HG03045 (cell line): ENCODE results near the gene MSANTD1.

Source experiments
- ATAC-seq: cut with Tn5 transposase; IDR thresholded peaks from one replicate; pipeline ENCODE4 v1.9.1; 2021; ENCODE audit warnings: mild to moderate bottlenecking, moderate library complexity; ENCODE audit not compliant: unreplicated experiment

Gene MSANTD1

DNA sequence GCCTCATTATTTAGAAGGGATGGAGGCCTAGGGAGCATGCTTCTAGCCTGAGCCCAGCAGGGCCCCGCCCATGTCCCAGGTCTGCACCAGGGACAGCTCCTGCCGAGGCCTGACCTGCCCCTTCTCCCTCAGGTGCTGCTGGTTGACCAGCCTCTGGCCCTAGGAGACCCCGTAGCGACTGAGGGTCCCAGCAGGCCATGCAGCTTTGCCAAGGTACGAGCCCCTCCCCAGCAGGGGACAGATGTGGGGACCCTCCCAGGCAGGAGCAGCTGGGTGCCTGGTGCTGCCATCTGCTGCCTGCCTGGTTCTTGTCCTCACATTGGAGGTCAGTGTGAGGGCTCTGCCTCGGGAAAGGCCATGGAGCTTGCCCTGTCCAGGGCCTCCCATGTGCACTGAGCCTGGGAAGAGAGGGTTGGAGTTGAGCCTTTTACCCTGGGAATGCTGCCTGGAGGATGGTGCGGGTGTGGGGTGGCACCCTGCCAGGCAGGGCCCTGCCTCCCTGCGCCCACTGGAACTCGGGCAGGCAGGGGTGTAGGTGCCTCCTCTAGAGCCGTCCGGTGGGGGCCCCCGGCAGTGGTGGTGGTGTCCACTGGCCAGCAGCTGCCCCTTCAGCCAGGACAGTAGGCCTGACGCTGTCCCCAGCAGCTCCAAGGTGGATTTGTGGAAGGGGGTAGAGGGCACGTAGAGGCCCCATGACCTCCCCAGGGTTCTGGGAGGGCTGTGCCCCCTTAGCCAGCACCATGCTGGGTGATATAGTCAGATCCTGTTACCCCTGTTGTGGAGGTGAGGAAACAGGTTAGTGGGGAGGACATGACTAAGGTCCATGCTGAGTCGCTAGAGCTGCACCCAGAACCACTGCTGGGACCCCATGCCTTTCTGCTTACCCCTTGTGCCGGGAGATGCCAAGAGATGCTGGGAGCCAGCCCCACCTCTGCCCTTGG, 2.2 kb upstream of the MSANTD1 start:
- no peak for ATAC-seq

DNA sequence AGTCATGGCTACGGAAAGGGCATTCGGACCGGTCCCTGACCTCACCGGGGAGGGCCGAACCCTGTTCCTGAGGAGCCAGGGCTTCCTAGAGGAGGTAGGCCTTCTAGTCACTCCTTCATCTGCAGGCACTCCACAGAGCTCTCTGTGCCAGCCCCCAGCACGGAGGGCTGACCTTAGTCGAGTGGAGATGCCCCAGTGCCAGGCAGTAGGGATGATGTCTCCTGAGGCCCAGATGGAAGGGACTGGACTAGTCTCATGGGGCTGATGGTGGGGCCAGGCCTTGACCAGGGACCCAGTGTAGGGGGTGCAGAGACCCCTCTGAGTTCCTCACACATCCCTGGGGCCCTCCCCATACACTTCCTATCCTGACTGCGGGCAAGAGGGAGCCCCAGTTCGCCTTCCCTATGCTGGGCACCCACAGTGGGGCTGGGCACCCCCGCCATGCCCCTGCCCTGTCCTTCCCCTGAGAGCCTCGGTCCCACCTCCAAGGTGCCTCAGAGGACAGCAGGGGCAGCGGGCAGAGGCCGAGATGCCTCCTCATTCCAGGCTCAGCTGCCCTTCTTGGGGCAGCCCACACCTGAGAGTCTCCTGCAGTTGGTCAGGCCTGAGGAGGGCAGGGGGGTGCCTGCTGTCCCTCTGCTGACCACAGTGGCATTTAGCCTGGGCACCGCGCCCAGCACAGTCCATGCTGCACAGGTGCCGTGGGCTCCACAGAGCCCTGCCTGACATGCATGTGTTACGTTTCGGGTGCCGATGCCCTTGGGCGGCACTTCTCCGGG, 1.4 kb upstream of the MSANTD1 start:
- no peak for ATAC-seq

DNA sequence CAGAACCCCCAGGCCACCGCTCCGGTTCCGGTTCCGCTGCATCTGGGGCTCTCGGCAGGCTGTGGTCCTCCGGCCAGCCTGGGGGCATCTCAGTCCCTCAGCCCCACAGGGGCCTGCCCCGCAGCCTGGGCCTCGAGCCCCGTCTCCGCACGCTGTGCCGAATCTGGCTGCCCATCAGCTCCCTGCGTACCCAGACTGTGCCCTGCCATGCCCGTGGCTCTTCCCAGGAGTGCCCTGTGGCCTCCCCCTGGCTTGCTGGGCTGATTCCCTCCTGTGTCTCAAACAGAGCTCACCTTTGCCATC, 830 bp upstream of the MSANTD1 start:
- ATAC-seq = no peak

DNA sequence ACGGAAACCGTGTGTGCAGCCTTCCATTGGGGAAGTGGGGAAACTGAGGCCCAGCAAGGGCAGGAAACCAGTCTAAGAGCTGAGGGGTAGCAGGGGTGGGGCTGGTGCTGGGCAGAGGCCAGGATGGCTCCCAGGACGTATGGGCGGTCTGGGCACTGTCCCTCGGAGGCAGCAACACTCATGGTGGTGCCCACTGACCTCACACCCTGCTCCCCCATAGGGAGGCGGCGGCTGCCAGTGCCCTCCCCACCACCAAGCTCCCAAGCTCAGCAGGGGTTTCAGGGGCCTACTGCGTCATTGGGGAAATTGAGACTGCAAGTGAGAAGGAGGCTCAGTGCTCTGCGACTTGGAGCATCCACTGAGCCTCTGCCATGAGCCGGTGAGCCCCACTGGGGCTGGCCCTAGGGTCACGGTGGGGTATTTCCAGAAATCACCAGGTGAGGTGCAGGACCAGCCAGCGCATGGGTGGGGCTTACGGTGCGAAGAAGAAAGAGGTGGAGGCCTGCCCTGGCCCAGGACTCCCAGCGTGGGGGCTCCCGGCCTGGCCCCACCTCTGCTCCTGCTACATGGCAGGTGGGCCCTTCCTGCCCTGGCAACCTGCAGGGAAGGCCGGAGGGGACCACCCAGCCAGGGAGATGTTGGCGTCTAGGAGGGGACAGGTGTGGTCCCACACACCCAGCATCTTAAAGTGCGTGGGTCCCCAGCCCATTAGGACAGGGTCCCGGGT, 915 bp downstream of the MSANTD1 start:
- ATAC-seq = no peak

- no peak for ATAC-seq
These were observed 1.5 kb downstream of the MSANTD1 start for GRCh38 chr4:3250438-3250955.

- no peak for ATAC-seq
These were observed 2.2 kb downstream of the MSANTD1 start for GRCh38 chr4:3250956-3251690.

GRCh38 chr4:3251691-3252479, 2.9 kb downstream of the MSANTD1 start:
- no peak for ATAC-seq

- no peak for ATAC-seq
These were observed 3.5 kb downstream of the MSANTD1 start for GRCh38 chr4:3252480-3252828.

DNA sequence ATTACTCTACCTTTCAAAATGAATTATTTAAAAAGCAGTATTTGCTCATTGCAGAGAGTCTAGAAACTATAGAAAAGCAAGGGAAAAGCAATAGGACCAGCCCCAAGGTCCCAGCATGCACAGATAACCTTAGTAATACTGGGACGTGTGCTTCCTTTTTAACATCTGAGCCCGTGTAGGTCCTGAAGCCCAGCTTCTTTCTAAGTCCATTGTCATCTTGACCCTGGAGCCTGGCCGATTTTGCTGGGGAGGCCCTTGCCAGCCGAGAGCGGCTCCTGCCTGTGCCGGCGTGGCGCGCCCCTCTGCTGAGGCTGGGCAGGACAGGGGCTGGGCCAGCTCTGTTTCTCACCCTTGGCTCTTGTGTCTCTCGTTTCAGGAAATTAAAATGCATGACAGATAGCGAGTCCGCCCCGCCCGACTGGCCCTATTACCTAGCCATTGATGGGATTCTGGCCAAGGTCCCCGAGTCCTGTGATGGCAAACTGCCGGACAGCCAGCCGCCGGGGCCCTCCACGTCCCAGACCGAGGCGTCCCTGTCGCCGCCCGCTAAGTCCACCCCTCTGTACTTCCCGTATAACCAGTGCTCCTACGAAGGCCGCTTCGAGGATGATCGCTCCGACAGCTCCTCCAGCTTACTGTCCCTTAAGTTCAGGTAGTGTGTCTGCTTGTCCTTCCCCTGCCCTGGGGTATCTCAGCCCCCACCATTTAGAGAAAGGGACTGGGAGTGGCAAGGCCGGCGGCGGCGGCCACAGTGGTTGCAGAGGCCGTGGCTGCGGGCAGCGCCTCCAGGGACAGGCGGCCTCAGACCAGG, 4.1 kb downstream of the MSANTD1 start:
- no peak for ATAC-seq

- ATAC-seq = no peak
These were observed 4.8 kb downstream of the MSANTD1 start for GRCh38 chr4:3253808-3254207.

DNA sequence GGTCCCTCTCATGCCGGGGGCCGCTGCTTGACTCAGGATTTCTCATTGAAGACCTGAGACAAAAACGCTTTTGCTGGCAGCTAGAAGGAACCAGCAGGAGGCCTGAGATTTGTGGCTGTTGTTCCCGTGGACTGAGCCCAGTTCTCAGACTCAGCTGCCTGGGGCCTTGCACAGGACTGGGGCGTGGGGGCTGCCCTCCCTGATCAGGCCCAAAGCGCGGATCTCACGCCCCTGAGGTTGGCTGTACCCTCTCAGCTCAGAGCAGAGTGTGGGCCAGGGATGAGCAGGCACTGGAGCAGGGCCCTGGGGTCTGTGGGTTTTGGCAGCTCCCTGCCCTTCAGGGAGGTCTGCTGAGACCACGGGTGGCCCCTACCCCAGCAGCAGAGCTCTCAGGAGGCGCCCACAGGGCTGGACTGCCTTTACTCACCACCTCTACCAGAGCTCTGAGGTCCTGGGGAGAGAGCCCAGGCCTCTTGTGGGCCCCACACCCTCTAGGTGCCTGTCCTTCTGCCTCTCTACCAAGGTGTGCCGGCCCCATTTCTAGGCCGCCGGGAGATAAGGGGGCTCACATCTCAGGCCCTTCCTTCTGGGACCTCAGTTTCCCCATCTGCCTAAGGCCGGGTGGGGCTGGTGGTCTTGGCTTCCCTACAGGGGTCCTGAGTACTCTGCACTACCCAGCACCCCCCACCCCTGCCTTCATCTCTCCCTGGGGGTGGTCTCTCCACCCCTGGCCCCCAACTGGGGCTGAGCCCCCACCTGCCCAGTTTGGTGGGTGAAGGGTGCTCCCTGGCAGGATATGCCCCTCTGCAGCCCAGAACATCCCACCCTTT, 5.6 kb downstream of the MSANTD1 start:
- ATAC-seq = no peak

GRCh38 chr4:3255611-3256186, 6.7 kb downstream of the MSANTD1 start:
- ATAC-seq = no peak

DNA sequence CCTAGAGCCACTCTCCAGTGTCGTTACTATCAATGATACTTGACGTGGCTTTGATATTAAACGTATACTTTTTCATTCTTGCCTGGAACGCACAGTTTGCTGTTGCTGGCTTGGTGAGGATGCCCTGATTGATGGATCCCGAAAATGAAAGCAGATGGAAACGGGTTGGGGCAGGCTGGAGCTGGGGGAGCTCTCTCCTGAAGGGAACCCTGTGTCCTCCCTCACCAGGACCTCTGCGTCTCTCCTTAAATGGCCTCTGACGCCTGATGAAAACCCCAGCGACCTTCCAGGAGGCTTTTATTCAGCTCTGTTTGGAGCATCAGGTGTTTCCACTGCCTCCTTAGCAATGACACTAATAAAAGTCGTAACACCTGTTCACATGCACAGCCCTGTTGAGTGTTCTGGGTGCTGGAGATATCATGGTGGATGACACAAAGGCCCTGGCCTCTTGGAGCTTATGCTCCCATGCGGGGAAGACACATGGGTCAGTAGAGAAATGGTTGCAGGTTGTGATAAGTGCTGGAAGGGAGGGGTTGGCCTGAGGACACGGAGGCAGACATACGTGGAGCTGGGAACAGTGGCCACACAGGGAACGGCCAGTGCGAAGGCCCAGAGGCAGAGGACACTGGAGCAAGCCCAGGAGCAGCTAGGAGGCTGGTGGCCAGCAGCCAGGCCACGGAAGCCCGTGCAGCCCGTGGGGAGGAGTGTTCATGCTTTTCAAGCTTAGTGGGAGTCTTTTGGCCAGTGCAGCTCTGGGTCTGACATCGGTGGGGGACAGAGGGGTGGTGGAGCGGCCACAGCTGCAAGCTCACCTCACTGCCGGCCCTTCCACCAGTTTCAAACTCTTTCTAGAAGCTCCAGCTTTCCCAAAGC, 7.5 kb downstream of the MSANTD1 start:
- ATAC-seq = no peak

- ATAC-seq = no peak
These were observed 8.2 kb downstream of the MSANTD1 start for GRCh38 chr4:3257103-3257555.

DNA sequence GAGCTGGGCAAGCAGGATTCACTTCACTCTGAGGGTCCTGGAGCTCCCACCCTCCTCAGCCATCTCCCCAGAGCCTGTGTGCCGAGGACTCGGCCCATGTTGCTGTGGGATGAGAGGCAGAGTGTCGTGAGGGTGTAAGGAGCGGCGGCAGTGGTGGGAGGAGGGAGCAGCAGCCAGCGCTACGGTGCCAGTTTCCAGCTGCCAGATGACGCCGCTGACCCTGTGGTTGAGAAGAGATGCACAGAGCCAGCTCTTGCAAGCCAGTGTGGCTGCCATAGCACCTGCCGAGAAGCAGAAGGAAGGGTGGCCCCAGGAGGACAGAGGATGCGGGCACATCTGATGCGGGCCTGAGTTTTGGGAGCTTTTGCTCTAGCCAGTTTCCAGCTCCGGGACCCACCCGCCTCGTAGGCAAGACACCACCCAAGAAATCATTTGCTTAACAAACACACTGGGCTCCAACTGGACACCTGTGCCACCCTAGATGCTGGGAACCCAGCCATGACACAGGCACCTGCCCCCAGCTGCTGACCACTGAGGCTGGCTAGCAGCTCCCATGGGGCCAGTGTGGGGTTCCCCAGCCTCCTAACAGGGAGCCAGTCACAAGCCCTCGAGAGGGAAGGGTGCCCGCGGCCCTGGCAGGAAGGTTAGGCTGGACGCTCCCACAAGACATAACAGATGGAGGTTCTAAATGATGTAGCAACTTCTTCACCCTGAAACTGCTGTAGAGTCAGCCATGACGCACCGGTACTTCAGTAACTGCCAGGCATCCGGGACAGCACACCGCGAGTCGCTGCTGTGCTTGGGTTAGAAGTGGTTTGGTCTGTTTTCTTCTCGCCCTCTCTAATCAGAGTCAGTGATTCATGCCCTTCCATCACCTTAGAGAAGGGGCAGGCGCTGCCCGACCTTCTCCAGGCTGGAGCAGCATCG, 8.9 kb downstream of the MSANTD1 start:
- no peak for ATAC-seq
